Stimulated activated CD8-positive, alpha-beta memory T cell treated with anti-CD3 and anti-CD28 coated beads, Interleukin-4, amount 100 ng/mL, for 24 hours (primary cell): ENCODE results near the gene TSSK2.
"Not testable (repeated sequence)": the region's sequence is repeated elsewhere in the genome, so short reads cannot be mapped to it uniquely, and the experiment has no call there.

Experiments used
- DNase-seq: peaks from one replicate; pipeline ENCODE4 v3.0.0-alpha.2; 2020; ENCODE audit warnings: low read depth

TSSK2 gene

DNA sequence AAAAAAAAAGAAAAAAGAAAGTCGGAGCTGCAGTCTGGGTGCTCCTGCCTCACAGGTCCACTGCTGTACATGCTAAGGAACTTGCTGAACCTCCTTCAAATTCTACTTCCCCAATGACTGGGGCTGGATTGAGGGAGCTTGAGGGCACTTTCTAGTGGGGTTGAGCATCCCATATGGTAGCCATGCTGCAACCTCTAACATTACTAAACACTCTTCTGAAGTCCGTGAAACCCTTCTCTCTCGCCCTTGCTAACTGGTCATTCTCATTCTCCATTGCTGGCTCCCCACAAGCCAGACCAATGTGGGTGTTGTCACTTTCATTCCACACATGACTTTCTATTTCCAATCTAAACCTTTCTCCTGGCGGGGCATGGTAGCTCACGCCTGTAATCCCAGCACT, 12.1 kb downstream of the TSSK2 start:
- DNase-seq = no peak

DNA sequence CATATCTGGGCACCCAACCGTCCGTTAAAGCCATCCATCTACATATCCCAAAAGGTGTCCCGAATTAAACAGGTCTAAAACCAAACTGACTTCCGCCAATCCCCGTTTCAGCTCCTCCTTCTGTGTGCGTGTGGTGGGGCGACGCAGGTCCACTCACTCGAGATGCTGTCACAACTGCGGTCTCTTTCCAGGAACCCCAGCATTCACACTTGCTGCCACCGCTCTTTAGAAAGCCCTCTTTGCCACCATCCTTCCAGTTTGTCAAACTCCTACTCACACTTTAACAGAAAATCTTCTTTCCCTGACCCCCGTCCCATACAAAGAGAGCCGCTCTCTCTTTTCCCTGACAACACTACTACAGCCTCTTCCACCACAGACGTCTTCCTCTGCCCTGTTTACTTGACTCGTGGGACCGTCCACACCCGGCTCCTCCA, 12.9 kb downstream of the TSSK2 start:
- no peak for DNase-seq

DNA sequence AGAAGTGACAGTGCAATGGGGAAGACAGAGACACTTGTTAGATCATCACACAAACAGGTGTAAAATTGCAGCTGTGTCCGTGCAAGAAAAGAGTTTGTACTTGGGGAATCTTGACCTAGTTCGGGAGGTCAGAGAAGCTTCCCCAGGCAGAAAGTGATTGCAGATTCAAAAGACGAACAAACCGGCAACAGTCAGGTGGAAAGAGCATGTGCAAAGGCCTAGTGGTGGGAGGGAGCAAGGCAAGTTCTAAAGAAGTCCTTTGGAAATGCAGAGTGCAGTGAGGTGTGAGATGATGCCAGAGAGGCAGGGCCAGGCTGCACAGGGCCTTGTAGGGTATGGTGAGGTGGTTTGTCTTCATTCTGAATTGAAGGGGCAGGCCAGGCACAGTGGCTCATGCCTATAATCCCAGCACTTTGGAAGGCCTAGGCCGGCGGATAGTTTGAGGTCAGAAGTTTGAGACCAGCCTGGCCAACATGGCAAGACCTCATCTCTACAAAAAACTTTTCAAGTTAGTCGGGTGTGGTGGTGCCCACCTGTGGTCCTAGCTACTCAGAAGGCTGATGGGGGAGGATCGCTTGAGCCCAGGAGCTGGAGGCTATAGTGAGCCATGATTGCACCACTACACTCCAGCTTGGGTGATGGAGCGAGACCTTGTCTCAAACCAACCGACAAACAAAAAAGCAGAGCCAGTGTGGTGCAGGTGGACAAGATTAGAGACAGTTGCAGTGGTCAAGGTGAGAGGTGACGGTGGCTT, 15.3 kb downstream of the TSSK2 start:
- DNase-seq = no peak

DNA sequence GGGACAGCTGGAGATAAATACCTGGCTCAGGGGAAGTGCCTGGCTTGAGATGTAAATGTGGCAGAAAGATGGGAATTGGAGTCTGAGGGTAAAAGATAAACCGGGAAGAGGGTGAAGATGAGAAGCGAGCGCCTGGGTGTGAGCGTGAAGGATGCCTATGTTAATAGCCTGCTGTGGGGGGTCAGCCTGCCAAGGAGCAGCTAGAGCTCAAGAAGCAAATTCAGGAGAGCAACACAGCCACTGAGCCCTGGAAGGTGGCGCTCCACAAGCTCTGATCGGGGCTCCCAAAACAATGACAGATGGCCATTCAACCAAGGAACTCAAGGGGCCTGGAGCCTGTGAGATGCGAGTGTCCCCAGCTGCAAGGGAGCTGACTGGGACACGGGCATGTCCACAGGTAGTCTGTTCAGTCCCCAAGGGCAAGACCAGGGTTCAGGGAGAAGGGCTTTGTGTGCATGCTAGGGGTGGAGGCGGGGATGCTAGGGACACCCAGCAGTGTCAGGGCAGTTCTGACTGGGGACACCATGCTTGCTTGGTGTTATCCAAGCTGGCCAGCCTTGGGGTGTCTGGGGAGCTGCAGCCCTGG, 16.2 kb downstream of the TSSK2 start:
- DNase-seq = no peak

DNA sequence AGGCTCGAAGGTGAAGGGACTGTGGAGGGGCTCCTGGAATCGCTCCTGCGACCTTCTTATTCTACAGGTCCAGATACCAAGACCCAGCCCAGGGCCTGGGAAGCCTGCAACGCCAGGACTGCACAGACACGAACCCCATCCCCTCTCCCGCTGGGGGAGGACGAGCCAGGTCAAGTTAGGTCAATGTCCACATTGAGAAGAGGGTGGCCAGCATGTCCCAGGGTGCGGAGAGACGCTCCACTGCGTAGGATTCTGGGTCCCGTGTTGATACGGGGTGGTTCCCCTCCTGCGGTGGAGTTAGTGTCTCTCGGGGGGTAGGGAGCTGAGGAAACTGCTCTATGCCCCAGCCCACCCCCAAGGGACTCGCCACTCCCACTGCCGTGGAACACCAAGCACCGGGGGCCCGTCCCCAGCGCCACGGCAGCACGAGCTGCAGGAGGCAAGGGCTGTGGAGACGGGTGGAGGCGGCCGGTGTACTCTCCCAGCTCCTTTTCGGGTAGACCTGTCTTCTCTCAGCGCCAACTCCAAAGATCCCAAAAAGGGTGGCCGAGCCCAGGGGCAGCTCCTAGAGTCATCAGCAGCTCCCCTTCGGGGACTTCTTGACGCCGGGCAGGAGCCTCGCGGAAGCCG, 17.4 kb downstream of the TSSK2 start:
- DNase-seq = no peak

DNA sequence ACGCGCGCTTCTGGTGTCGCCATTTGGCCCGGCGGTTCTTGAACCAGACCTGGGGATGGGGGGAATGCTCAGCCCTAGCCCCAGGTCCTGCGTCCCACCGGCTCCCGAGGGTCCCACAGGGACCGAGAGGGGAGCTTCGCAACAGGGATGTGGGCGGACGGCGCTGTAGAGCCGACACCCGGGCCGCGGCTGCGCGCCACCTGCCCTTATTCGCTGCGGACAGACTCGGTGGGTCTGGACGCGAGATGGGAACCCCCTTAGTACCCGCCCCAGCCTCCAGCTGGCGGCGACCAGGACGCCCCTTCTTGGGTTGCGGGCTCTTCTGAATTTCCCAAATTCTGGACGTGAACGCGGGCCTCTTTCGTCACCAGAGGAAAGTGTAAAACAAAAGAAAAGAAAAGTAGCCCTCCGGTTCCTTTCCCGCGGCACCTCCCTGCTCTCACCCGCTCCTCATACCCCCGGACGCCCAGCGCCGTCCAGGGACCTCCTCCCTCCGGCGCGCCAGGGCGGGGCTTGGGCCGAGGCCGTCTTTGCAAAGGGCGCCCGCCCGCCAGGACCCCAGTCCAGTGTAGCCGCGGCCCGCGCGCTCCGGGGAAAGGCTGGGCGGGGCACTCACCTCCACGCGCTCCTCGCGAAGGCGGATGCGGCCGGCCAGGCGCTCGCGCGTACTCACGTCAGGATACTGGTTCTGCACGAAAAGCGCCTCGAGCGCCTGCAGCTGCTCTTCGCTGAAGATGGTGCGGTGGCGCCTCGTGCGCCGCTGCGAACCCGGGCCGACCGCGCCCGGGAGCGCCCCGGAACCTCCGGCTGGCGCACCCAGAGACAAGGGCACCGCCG, 18.2 kb downstream of the TSSK2 start:
- no peak for DNase-seq

DNA sequence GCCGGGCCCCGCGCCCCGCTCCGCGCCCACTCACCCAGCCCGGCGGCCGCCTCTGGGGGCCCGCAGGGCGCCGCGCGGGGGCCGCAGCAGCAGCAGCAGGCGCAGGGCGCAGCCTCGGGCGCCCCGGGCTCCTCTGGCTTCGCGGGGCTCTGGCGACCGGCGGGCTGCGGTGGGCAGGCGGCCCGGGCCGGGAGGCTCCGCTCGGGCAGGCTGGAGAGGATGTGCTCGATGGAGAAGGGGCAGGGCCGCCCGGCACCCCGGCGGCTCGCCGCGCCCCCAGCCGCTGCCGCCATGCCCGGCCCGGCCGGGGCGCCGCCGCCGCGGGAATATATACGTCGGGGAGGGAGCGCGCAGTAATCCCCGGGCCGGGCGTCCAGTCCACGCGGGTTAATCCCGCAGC, 18.9 kb downstream of the TSSK2 start, which contains the start of gene GSC2:
GSC2 (minus strand) TSS at position 302 of the 400 bp plus-strand sequence; CDS start at position 293, 9 bp downstream.
- DNase-seq = no peak

DNA sequence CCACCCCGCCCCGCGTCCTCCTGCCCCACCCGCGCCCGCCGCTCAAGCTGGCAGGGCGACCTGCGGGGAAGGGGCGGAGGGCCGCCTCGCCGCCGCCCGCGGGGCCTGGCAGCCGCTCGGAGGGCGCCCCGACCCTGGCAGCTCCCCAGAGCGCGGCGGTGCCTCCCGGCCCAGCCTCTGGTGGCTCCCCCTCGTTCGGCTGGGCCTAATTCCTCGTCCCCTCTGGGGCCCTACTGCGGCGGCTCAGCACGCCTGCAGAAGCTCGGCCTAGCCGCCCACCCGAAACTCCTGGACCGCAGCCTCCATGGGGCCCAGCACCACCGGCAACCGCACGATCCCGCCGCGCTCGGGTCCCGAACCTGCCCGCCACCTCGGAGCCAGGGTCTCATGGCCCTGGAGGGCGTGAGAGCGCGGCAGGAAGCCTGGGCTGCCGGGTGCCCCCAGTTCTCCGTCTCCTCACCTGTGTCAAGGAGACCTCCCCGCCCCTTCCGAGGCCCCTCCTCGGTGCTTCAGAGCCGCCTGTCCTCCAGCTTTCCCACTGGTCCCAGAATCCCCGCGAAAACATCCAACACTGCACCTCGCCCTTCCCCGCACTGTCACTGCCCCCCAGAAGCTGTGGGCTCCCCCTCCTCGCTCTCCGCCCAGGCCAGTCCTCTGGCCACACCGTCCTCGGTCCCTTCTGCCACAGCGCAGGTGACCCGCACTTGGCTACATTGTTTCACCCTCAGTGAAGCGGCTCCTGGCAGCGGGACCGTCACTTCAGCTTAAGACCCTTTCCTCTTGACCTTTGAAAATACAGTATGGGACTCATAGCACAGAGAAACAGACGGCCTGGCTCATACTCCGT, 19.6 kb downstream of the TSSK2 start:
- DNase-seq = no peak

DNA sequence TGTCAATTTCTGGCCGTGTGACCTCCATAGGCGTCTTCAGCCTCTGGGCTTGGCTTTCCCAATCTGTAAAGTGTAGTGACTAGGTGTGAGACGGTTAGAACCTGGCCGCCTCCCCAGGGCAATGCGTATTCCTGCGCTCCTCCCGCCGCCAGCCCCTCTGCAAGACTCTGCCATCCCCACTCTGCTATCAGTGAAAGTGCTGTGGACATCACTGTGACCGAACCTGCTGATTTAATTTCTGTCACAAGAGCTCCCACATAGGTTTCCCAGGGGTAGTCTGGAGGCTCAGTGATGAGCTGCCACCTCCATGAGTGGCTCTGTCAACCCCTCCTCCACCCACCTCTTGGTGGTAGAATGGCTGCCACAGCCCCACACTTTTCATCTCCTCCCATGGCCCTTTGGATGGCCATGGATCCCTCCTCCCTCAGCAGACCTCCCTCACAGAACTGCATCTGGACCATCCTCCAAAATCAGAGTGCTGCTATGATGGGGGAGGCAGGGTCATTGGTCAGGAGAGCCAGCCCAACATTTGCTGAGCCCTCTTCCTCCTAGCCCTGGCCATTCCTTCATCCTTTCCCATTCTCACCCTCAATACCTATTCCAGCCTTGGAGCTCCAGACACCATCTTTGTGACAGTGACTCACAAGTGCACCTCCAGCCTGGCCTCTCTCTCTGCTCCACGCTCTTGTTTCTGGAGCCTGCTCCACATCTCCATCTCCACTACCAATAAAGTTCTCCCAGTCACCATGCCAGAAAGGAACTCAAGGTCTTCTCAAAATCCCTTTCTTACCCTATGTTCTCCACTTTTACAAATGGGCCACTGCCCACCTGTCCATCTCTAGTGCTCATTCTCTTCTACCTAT, 20.5 kb downstream of the TSSK2 start:
- no peak for DNase-seq

DNA sequence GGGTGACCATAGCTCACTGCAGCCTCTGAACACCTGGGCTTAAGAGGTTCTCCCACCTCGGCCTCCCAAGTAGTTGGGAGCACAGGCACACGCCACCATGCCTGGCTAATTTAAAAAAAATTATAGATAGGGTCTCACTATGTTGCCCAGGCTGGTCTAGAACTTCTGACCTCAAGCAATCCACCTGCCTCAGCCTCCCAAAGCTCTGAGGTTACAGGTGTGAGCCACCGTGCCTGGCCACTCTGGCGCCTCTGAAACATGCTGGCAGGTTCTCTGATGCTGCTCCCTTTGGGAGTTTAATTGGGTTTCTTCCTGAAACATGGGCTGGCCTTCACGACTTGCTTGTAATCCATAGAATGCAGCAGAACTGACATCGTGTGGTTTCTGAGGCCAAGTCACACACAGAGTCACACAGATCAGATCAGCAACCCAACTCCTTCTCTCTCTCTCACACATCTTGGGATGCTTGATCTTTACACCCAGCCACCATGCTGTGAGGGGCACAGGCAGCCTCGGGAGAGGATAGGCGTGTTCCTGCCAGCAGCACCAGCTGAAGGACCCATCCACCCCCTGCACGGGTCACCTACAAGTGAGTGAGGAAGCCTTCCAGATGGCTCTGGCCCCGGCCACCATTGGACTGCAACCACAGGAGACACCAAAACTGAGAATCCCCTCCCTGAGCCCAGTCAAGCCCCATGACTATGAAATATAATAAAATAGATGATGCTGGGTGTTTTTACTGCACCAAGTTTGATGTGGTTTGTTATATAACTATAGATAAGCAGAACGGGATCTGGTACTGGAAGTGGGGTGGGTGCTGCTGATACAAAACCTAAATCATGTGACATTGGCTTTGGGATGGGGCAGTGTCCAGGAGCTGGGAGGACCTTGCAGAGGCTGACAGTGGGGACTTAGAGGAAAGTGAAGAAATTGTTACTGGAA, 22.1 kb downstream of the TSSK2 start:
- DNase-seq = no peak

DNA sequence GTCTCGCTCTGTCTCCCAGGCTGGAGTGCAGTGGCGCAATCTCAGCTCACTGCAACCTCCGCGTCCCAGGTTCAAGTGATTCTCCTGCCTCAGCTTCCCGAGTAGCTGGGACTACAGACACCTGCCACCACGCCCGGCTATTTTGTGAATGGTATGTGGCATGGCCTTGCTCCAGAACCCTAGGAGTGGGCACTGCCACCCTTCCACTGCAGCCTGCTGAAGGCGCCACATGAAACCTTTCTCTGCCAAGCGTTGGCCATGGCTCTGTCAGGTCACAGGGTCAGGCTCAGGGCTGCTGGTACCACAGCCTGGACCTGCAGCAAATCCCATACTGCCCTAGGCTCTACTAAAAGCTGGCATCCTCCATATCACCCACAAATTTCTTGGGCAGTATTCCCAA, 25.0 kb downstream of the TSSK2 start:
- not testable (repeated sequence) for DNase-seq

DNA sequence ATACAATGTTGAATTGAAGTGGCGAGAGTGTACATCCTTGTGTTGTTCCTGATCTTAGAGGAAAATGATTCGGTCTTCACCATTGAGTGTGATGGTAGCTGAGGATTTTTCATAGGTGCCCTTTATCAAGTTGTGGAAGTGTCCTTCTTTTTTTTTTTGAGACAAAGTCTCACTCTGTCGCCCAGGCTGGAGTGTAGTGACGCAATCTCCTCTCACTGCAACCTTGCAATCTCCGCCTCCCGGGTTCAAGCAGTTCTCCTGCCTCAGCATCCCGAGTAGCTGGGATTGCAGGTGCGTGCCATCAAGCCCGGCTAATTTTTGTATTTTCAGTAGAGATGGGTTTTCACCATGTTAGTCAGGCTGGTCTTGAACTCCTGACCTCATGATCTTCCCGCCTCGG, 27.5 kb downstream of the TSSK2 start:
- DNase-seq = not testable (repeated sequence)

DNA sequence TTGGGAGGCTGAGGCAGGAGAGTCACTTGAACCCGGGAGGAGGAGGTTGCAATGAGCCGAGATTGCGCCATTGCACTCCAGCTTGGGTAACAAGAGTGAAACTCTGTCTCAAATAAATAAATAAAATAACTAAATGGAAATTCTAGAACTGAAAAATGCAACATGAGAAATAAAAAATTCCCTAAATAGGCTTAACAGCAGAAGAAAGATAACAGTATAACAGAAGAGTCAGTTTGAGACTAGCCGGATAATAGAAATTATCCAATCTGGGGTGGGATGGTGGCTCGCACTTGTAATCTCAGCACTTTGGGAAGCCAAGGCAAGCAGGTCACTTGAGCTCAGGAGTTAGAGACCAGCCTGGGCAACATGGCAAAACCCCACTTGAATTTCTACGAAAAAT, 33.3 kb downstream of the TSSK2 start:
- DNase-seq = no peak

DNA sequence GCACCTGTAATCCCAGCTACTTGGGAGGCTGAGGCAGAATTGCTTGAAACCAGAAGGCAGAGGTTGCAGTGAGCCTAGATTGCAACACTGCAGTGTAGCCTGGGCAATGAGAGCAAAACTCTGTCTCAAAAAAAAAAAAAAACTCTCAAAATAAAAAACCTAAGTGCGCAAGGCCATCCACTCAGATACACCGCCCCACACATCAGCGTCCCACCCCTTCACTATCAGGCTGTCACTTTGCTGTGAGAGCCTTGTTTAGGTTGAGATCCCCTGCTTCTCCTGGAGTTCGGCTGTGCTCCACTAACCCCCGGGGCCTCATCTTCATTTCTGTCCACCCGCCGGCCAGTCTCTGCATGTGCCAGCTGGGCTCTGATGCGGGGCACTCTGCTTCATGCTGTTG, 35.3 kb downstream of the TSSK2 start:
- no peak for DNase-seq

DNA sequence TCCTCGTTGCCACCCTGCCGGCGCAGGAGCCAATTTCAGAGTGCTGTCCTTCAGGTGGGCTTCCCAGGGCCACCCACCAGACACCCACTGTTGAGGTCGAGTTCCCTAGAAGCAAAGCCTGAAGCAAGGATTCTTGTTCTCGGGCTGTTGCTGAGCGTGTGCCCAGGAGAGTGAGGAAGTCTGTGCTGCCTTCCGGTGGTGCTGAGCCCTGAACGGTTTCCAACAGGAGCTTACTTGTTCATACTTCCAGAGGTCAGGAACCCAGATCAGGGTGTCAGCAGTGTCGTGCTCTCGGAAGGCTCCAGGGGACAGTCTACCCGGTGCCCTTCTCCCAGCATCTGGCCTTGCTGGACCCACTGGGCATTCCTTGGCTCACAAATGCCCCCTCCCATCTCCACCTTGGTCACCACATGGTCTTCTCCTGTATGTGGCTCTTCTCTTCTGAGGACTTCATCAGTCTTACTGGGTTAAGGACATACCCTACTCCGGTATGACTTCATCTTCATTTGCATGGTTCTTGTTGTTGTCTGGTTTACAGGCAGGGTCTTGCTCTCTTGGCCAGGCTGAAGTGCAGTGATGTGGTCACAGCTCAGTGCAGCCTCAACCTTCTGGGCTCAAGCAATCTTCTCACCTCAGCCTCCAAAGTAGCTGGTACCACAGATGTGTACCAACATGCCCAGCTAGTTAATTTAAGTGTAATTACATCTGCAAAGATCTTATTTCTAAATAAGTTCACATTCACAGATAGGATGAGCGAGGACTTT, 36.2 kb downstream of the TSSK2 start:
- DNase-seq = no peak

DNA sequence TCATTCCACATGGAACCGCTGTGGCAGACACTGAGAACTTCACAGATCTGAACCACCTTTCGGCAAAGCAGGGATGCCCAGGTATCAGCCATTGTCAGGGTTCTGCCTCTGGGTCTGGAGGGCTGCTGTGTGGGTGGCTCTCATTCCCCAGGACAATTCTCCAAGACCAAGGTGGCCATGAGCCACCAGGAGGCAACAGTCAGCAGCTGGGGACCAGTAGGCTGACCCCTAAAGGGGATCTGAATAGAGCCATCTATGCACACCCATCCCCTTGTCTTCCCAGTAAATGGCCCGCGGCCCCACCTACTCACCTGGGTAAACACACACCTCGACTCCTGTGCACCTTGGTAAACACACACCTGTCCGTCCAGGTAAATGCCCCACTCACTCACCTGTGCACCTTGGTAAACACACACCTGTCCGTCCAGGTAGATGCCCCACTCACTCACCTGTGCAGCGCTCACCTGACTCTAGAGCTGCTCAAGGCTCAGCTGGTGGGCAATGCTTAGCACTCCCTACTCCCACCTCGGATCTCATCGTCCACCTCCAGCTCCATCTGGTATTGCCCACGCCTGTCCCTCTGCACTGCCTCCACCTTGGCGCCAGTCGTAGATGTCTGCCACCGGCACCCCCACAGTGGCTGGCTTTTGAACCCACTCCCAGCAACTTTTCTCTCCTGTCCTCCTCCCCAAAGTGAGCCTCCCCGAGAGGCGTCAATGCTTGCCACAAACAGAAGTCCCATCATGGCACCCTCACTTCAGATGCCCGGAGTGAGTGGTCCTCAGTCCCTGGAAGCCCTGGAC, 37.2 kb downstream of the TSSK2 start:
- DNase-seq = no peak

DNA sequence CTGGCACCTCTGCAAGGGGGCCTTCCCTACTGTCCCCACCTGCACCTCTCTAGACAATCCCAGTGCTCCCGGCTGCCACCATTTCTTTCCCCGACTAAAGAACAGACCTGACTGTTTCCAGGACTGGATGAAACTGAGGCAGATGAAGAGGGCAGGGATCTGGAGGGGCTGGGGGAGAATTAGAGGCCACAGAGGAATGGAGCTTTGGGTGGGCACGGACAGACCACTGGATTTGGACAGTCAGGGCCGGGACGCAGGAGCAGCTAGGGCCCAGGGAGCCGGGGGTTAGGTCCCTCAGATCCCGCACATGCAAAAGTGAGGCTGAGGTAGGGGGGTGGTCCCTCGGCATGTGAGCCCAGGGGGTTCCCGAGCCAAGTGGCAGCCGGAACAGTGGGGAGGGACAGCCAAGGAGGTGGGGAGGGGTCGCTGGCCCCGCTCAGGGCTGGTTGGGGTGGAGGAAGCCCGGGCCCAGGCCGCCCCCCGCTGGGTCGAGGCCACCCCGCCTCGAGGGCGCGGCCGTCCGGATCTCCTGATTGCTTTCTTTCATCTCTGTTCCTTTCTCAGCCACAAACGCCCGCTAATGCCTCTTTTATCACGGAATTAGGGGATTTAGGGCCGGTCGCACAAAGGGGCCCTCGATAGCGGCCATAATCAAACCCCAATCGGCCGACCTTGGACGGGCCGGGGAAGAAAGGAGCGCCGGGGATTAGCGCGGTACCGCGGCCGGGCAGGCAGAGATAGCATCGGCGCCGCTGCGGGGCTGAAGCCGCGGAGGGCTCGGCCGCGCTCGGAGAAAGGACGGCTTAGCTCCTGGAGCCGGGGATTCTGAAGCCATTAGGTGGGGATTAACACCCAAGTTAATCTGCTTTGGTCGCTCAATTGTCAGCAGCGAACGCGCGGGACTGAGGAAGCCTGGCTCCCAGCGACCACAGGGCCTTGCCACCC, 38.2 kb downstream of the TSSK2 start:
- DNase-seq = no peak
